Endodermal cell (in vitro differentiated cells): ENCODE measurements around the gene RAB7A. TPM values are rescaled to one million over a fixed set of nuclear protein-coding genes. Genes with fewer than 3 reads are reported as not detected.

Experiments
- DNase-seq: peaks from one replicate; pipeline ENCODE4 v3.0.0-alpha.2; 2017
- H3K27ac ChIP-seq: 2 replicates; pipeline ENCODE4 v1.5.1; 2013; ENCODE audit warnings: mild to moderate bottlenecking, low read depth, low read length, moderate library complexity
- H3K27me3 ChIP-seq: 2 replicates; pipeline ENCODE4 v1.6.1; 2013; ENCODE audit warnings: mild to moderate bottlenecking, low read length, moderate library complexity; ENCODE audit not compliant: insufficient read depth, control insufficient read depth, poor library complexity, severe bottlenecking
- H3K36me3 ChIP-seq: 2 replicates; pipeline ENCODE4 v1.7.0; 2013; ENCODE audit warnings: mild to moderate bottlenecking, low read length, moderate library complexity; ENCODE audit not compliant: control insufficient read depth, insufficient read depth
- H3K4me1 ChIP-seq: one replicate; pipeline ENCODE4 v1.7.0; 2013; ENCODE audit warnings: low read length; ENCODE audit not compliant: control insufficient read depth, insufficient read depth
- H3K4me3 ChIP-seq: 2 replicates; pipeline ENCODE4 v1.5.1; 2013; ENCODE audit warnings: mild to moderate bottlenecking, low read length, moderate library complexity
- H3K9ac ChIP-seq: 2 replicates; pipeline ENCODE4 v1.6.1; 2013; ENCODE audit warnings: mild to moderate bottlenecking, low read length, moderate library complexity; ENCODE audit not compliant: poor library complexity, severe bottlenecking; ENCODE audit errors: extremely low read depth
- H3K9me3 ChIP-seq: 2 replicates; pipeline ENCODE4 v1.6.1; 2013; ENCODE audit warnings: mild to moderate bottlenecking, low read length, moderate library complexity; ENCODE audit not compliant: control insufficient read depth
- H3K27ac Mint-ChIP-seq: 2 replicates; pipeline ENCODE4 v1.8.0; 2020; ENCODE audit warnings: mixed read lengths
- H3K27me3 Mint-ChIP-seq: 2 replicates; pipeline ENCODE4 v1.8.0; 2021; ENCODE audit warnings: mild to moderate bottlenecking, mixed read lengths; ENCODE audit not compliant: insufficient read depth
- H3K36me3 Mint-ChIP-seq: 2 replicates; pipeline ENCODE4 v1.8.0; 2020; ENCODE audit warnings: low read depth, mixed read lengths
- H3K4me1 Mint-ChIP-seq: 2 replicates; pipeline ENCODE4 v1.8.0; 2020; ENCODE audit warnings: mixed read lengths
- H3K4me3 Mint-ChIP-seq: 2 replicates; pipeline ENCODE4 v1.8.0; 2020; ENCODE audit warnings: mild to moderate bottlenecking, moderate library complexity, mixed read lengths
- H3K9me3 Mint-ChIP-seq: 2 replicates; pipeline ENCODE4 v1.8.0; 2020; ENCODE audit warnings: mild to moderate bottlenecking, mixed read lengths
- WGBS, 2 experiments: methylation state at CpG; one replicate each; pipeline versions ENCODE4 v1.1.5 to v1.1.7; 2013; ENCODE audit warnings: missing lambda C conversion rate in 2 of 2, mixed read lengths in 1 of 2; ENCODE audit not compliant: insufficient coverage in 1 of 2, insufficient read length in 1 of 2; 5-methylcytosine and 5-hydroxymethylcytosine counted together
- total RNA-seq, 2 donors: library from RNA; stranded (reverse); fragmentation: NEBNext Ultra II Directional in 1 of 2; extraction: Animal tissue kit (Norgen Biotek cat#: 25700) in 1 of 2; gene quantifications; 2 replicates in 1 of 2; 3 replicates in 1 of 2; pipeline ENCODE4 v1.2.1, GENCODE V29; 2021
- TF ChIP-seq, protein P1 (sequence below): fragments of 200-600 bp; sonication (generic); conservative IDR thresholded peaks from 2 replicates; pipeline ENCODE4 v1.5.0; 2021; ENCODE audit warnings: antibody characterized with exemption, mild to moderate bottlenecking

RAB7A gene
- total RNA-seq, 2 donors from 2014 or later: 166 to 194 TPM

DNA sequence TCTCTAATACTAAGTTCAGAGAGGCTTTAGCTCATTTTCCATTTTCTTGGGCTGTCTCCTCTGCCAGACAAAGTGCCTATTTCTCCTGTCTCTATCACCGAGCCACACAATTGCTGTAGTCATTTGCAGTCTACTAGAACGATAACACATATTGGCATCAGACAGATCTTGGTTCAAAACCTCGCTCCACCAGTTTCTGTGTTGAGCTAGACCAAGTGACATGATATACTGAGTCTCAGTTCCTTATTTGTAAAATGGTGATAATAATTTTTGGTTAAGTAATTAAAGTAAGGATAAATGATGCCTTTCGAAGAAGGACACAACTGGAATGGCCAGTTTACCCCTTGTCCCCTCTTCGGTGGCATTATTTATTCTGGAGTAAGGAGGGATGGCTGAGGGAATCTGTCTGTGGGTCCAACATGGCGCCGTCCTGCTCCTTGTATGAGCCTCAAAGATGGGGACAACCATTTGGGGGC, 398 bp upstream of the RAB7A start:
- Histone ChIP-seq H3K27ac (no peak overlapping the region), H3K36me3 (peaks cover 1% of the 10 kb centered on the region), H3K4me1 (no peaks in the 10 kb centered on the region), H3K9me3 (no peaks in the 10 kb centered on the region), H3K9ac (no peak overlapping the region), H3K27me3 (no peaks in the 10 kb centered on the region), H3K4me3 (peak overlapping the region; percentile 93)
- no peaks in the 10 kb centered on the region for H3K27me3 Mint-ChIP-seq
- H3K36me3 Mint-ChIP-seq: peaks cover 7% of the 10 kb centered on the region
- 54 to 65% methylated on average over 6 to 7 of the region's 7 CpGs for whole genome bisulfite sequencing, 2 experiments
- H3K4me3 Mint-ChIP-seq: peak overlapping the region; percentile 83
- peak overlapping the region; percentile 91 for H3K27ac Mint-ChIP-seq
- no peak for DNase-seq
- peaks cover 44% of the 10 kb centered on the region for H3K4me1 Mint-ChIP-seq
- TF ChIP-seq, protein P1, sequence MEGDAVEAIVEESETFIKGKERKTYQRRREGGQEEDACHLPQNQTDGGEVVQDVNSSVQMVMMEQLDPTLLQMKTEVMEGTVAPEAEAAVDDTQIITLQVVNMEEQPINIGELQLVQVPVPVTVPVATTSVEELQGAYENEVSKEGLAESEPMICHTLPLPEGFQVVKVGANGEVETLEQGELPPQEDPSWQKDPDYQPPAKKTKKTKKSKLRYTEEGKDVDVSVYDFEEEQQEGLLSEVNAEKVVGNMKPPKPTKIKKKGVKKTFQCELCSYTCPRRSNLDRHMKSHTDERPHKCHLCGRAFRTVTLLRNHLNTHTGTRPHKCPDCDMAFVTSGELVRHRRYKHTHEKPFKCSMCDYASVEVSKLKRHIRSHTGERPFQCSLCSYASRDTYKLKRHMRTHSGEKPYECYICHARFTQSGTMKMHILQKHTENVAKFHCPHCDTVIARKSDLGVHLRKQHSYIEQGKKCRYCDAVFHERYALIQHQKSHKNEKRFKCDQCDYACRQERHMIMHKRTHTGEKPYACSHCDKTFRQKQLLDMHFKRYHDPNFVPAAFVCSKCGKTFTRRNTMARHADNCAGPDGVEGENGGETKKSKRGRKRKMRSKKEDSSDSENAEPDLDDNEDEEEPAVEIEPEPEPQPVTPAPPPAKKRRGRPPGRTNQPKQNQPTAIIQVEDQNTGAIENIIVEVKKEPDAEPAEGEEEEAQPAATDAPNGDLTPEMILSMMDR: no peak
- H3K9me3 Mint-ChIP-seq: no peaks in the 10 kb centered on the region

- no peak for DNase-seq
- peak overlapping the region; percentile 83 for H3K4me3 Mint-ChIP-seq
- H3K27me3 Mint-ChIP-seq: no peaks in the 10 kb centered on the region
- H3K4me1 Mint-ChIP-seq: peaks cover 41% of the 10 kb centered on the region
- H3K36me3 Mint-ChIP-seq: peaks cover 7% of the 10 kb centered on the region
- H3K27ac ChIP-seq: no peak overlapping the region
- H3K4me1 ChIP-seq: no peaks in the 10 kb centered on the region
- H3K27me3 ChIP-seq: no peaks in the 10 kb centered on the region
- peak overlapping the region; percentile 89 for H3K9ac ChIP-seq
- H3K9me3 Mint-ChIP-seq: no peaks in the 10 kb centered on the region
- no peaks in the 10 kb centered on the region for H3K9me3 ChIP-seq
- H3K4me3 ChIP-seq: peak overlapping the region; percentile 93
- peaks cover 9% of the 10 kb centered on the region for H3K36me3 ChIP-seq
- WGBS, 2 experiments: 32 to 43% methylated on average over 4 of the region's 4 CpGs
- H3K27ac Mint-ChIP-seq: peak overlapping the region; percentile 84
- TF ChIP-seq, protein P1: no peak
Observed at GRCh38 chr3:128727059-128727458, 1.1 kb downstream of the RAB7A start.

- Mint-ChIP-seq H3K36me3 (peaks cover 9% of the 10 kb centered on the region), H3K27me3 (no peaks in the 10 kb centered on the region), H3K27ac (peak overlapping the region; percentile 64), H3K9me3 (no peaks in the 10 kb centered on the region), H3K4me1 (peaks cover 41% of the 10 kb centered on the region), H3K4me3 (peak overlapping the region; percentile 83)
- no peak for DNase-seq
- TF ChIP-seq, protein P1: no peak
- H3K36me3 ChIP-seq: peaks cover 9% of the 10 kb centered on the region
- H3K9me3 ChIP-seq: no peaks in the 10 kb centered on the region
- no peaks in the 10 kb centered on the region for H3K27me3 ChIP-seq
- WGBS, 2 experiments: 64 to 69% methylated on average over 6 of the region's 6 CpGs
- H3K4me1 ChIP-seq: no peaks in the 10 kb centered on the region
- H3K4me3 ChIP-seq: peak overlapping the region; percentile 93
- H3K27ac ChIP-seq: no peak overlapping the region
- H3K9ac ChIP-seq: peak overlapping the region; percentile 89
Observed at GRCh38 chr3:128727485-128727884, 1.5 kb downstream of the RAB7A start.
